ENCODE measurements around the gene ARHGEF4.

DNA sequence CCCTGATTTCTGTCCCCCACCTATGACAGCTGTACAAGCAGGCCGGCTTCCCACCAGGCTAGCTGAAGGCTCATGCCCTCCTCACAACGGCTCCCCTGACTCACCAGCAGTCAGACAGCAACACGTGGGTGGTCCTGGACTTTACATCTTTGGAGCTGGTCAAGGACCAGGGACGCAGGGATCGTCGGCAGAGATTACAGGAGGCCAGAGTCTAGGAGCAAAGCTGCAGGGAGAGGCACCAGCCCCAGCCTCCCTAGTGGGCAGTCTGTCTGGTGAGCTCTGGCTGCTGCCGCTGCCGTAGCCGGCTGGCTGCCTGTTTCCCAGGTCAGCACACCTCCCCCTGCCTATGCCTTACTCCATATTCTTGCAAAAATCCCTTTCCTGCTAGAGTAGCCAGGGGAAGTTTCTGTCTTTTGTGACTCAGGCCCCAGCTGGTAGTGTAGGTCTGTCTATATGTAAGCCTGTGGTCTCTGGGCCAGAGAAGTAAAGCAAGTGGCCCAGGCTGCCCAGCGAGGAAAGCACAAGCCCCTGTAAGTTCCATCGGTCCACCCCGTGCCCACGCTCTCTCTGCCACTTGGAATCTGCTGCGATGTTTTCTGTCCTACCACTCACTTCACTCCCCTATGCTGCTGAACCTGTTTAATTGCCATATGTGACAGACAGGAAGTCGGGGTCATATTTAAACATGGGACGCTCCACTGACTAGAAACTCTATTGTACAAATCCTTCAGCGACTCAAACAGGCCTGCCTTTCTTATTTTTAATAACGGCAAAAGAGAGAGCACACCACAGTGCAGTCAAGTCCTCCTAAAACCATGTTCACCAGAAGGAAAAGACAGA lies 2.4 kb upstream of the ARHGEF4 start:
- TF ChIP-seq EZH2 (IDR thresholded peaks at IDR 0.05; ENCODE audit: low read depth, unreplicated experiment) (no peak), EZH2phosphoT487 (IDR thresholded peaks at IDR 0.05; ENCODE audit: unreplicated experiment) (no peak)
- TF ChIP-seq, protein P1, sequence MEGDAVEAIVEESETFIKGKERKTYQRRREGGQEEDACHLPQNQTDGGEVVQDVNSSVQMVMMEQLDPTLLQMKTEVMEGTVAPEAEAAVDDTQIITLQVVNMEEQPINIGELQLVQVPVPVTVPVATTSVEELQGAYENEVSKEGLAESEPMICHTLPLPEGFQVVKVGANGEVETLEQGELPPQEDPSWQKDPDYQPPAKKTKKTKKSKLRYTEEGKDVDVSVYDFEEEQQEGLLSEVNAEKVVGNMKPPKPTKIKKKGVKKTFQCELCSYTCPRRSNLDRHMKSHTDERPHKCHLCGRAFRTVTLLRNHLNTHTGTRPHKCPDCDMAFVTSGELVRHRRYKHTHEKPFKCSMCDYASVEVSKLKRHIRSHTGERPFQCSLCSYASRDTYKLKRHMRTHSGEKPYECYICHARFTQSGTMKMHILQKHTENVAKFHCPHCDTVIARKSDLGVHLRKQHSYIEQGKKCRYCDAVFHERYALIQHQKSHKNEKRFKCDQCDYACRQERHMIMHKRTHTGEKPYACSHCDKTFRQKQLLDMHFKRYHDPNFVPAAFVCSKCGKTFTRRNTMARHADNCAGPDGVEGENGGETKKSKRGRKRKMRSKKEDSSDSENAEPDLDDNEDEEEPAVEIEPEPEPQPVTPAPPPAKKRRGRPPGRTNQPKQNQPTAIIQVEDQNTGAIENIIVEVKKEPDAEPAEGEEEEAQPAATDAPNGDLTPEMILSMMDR (conservative IDR thresholded peaks at IDR 0.05; ENCODE audit: low read depth in 2 of 2): no peak

Data from GM23338 (cell line).